A549 (cell line): ENCODE results near the gene WNT5B. TPM values are rescaled to one million over a fixed set of nuclear protein-coding genes. Genes with fewer than 3 reads are reported as not detected.

ENCODE experiments used
- ATAC-seq, 2 experiments: fragments of 200-7000 bp in 1 of 2; fragments of >200 bp in 1 of 2; cut with Nextera tagmentation in 1 of 2; cut with Tn5 transposase in 1 of 2; 3 replicates each; pipeline versions ENCODE4 v1.8.0 to v1.9.1; 2018 to 2020; ENCODE audit warnings: mild to moderate bottlenecking in 1 of 2, moderate library complexity in 1 of 2
- CTCF ChIA-PET: fragments of 300-600 bp; sonication (Branson Sonifier 250); formaldehyde crosslinking; extraction: SDS; loops from one replicate; lab custom pipeline; 2021; ENCODE audit warnings: antibody characterized with exemption, inconsistent platforms; lab: Yijun Ruan, JAX
- POLR2A ChIA-PET: fragments of 350-600 bp; formaldehyde crosslinking; extraction: SDS; loops from one replicate; lab custom pipeline; 2021; ENCODE audit warnings: antibody characterized with exemption, inconsistent platforms; lab: Yijun Ruan, JAX
- DNase-seq, 2 experiments: peaks; one replicate each; pipeline versions ENCODE4 v3.0.0 to v3.0.0-alpha.2; 2011 to 2016; ENCODE audit warnings: low read depth in 1 of 2, low spot score in 1 of 2
- FAIRE-seq: peaks from 2 replicates; lab custom pipeline; 2011; peaks lifted over from hg19 to GRCh38; lab: Jason Lieb, UNC
- H3K27ac ChIP-seq, 2 experiments: fragments of >200 bp; sonication (Bioruptor Twin); formaldehyde crosslinking; 3 replicates each; pipeline ENCODE4 v1.5.1; 2016 to 2017
- H3K4me1 ChIP-seq: fragments of >200 bp; sonication (Bioruptor Twin); formaldehyde crosslinking; 3 replicates; pipeline ENCODE4 v1.6.1; 2016
- H3K4me2 ChIP-seq: fragments of >200 bp; sonication (Bioruptor Twin); formaldehyde crosslinking; 3 replicates; pipeline ENCODE4 v1.6.1; 2016
- H3K4me3 ChIP-seq: fragments of >200 bp; sonication (Bioruptor Twin); formaldehyde crosslinking; 3 replicates; pipeline ENCODE4 v1.5.1; 2016
- H3K9me3 ChIP-seq: fragments of >200 bp; sonication (Bioruptor Twin); formaldehyde crosslinking; 3 replicates; pipeline ENCODE4 v1.6.1; 2016
- CBX2 ChIP-seq: fragments of 200-600 bp; sonication (generic); IDR thresholded peaks from 2 replicates; pipeline ENCODE4 v1.6.1; 2016; ENCODE audit warnings: low read depth, mild to moderate bottlenecking, borderline replicate concordance
- CBX8 ChIP-seq: fragments of 200-600 bp; sonication (generic); IDR thresholded peaks from 2 replicates; pipeline ENCODE4 v1.6.1; 2016
- CTCF ChIP-seq: fragments of >200 bp; sonication (Bioruptor Twin); formaldehyde crosslinking; IDR thresholded peaks from 3 replicates; pipeline ENCODE4 v1.5.1; 2016
- E2F6 ChIP-seq: IDR thresholded peaks from 2 replicates; pipeline ENCODE4 v1.6.1; 2012; ENCODE audit warnings: low read depth, borderline replicate concordance
- EHMT2 ChIP-seq: fragments of 200-600 bp; sonication (generic); IDR thresholded peaks from 2 replicates; pipeline ENCODE4 v1.6.1; 2016; ENCODE audit warnings: antibody characterized with exemption, low read depth, mild to moderate bottlenecking, moderate library complexity
- FOSL2 ChIP-seq, 2 experiments: fragments of 450-650 bp in 1 of 2; fragments of >200 bp in 1 of 2; sonication (Bioruptor Twin) in 1 of 2; formaldehyde crosslinking; IDR thresholded peaks; 2 replicates each; pipeline versions ENCODE4 v1.5.0 to v1.6.1; 2016 to 2020; ENCODE audit warnings: mild to moderate bottlenecking in 1 of 2, moderate library complexity in 1 of 2
- FOXS1 ChIP-seq: fragments of 250-450 bp; sonication (Bioruptor Pico); IDR thresholded peaks from 2 replicates; pipeline ENCODE4 v1.5.0; 2020; ENCODE audit warnings: mild to moderate bottlenecking, moderate library complexity
- HMGXB4 ChIP-seq: fragments of 250-450 bp; sonication (Bioruptor Pico); IDR thresholded peaks from 2 replicates; pipeline ENCODE4 v1.5.0; 2021; ENCODE audit warnings: mild to moderate bottlenecking, moderate library complexity, borderline replicate concordance
- HOXB13 ChIP-seq: fragments of 250-450 bp; sonication (Bioruptor Pico); IDR thresholded peaks from 2 replicates; pipeline ENCODE4 v1.5.0; 2020; ENCODE audit warnings: low read depth, mild to moderate bottlenecking, moderate library complexity
- HOXB5 ChIP-seq: fragments of 250-450 bp; sonication (Bioruptor Pico); IDR thresholded peaks from 2 replicates; pipeline ENCODE4 v1.5.0; 2020; ENCODE audit warnings: mild to moderate bottlenecking, moderate library complexity
- JUN ChIP-seq, 2 experiments: fragments of >200 bp; sonication (Bioruptor Twin); formaldehyde crosslinking; IDR thresholded peaks; 2 replicates in 1 of 2; 3 replicates in 1 of 2; pipeline ENCODE4 v1.6.1; 2016 to 2017
- NPAS2 ChIP-seq: fragments of 250-450 bp; sonication (Bioruptor Pico); IDR thresholded peaks from 2 replicates; pipeline ENCODE4 v1.8.0; 2022; ENCODE audit warnings: mild to moderate bottlenecking, moderate library complexity, borderline replicate concordance
- RAD21 ChIP-seq, 2 experiments: fragments of >200 bp in 1 of 2; sonication (Bioruptor Twin) in 1 of 2; formaldehyde crosslinking in 1 of 2; IDR thresholded peaks in 1 of 2; conservative IDR thresholded peaks in 1 of 2; 2 replicates in 1 of 2; 3 replicates in 1 of 2; pipeline ENCODE4 v1.6.1; 2012 to 2018; ENCODE audit warnings: inconsistent platforms in 1 of 2
- RCOR1 ChIP-seq: fragments of 150-350 bp; IDR thresholded peaks from 2 replicates; pipeline ENCODE4 v1.6.1; 2014; ENCODE audit warnings: antibody characterized with exemption, low read length, low read depth
- REST ChIP-seq: fragments of 200-600 bp; sonication (generic); IDR thresholded peaks from 2 replicates; pipeline ENCODE4 v1.6.1; 2016; ENCODE audit warnings: antibody characterized with exemption, mild to moderate bottlenecking, moderate library complexity
- RFX5 ChIP-seq: fragments of 450-650 bp; IDR thresholded peaks from 2 replicates; pipeline ENCODE4 v1.7.1; 2014; ENCODE audit warnings: antibody characterized with exemption, mild to moderate bottlenecking, moderate library complexity
- SREBF2 ChIP-seq: fragments of 450-650 bp; IDR thresholded peaks from 2 replicates; pipeline ENCODE4 v1.6.1; 2014; ENCODE audit warnings: mild to moderate bottlenecking, moderate library complexity
- TFCP2L1 ChIP-seq: fragments of 250-450 bp; sonication (Bioruptor Pico); IDR thresholded peaks from 2 replicates; pipeline ENCODE4 v1.5.0; 2021; ENCODE audit warnings: mild to moderate bottlenecking
- USF2 ChIP-seq: fragments of 450-650 bp; IDR thresholded peaks from 2 replicates; pipeline ENCODE4 v1.6.1; 2014; ENCODE audit warnings: antibody characterized with exemption
- ZNF302 ChIP-seq: fragments of 250-450 bp; sonication (Bioruptor Pico); IDR thresholded peaks from 2 replicates; pipeline ENCODE4 v1.9.0; 2021; ENCODE audit warnings: inconsistent platforms, mild to moderate bottlenecking, moderate library complexity
- WGBS: methylation state at CpG from one replicate; pipeline ENCODE4 v1.1.6; 2017; ENCODE audit errors: missing lambda C conversion rate; 5-methylcytosine and 5-hydroxymethylcytosine counted together
- polyA plus RNA-seq, 4 experiments: library from polyadenylated mRNA; depleted of rRNA in 3 of 4; stranded (reverse); fragments of >200 nt; fragmentation: RNase III in 1 of 4; extraction: RNeasy Plus Mini Kit Qiagen cat#74134 plus additional on column Dnase treatment in 1 of 4; gene quantifications; 2 replicates in 3 of 4; 3 replicates in 1 of 4; pipeline ENCODE4 v1.2.3, GENCODE V29; 2011 to 2017

WNT5B gene
- polyA plus RNA-seq, 2 of the 4 experiments (the other 2 are of a cell fraction): 1.3 to 1.6 TPM

- DNase-seq: no peak
- H3K4me3 ChIP-seq: no peak overlapping the region
- 0 out of 3 replicates have a peak, but pooled peaks cover 5% of the 10 kb centered on the region for H3K4me1 ChIP-seq
- peak in 1 of 2 experiments; percentile 65; a peak in 3 of 6 replicates for ATAC-seq
- no peak overlapping the region for H3K4me2 ChIP-seq
- FAIRE-seq: no peak
- WGBS: 76% methylated on average over 4 of the region's 4 CpGs
- CTCF ChIA-PET: interaction anchor here (0.9 to 3.2 kb wide), 4 partner anchors 8 to 21 kb away, joined by 3 to 22 read pairs (median 4); partner anchors contain the start of gene WNT5B
- TF ChIP-seq ZNF302 (no peak), REST (no peak), E2F6 (no peak), HMGXB4 (CRISPR knock-in tag) (no peak), SREBF2 (no peak), HOXB13 (CRISPR knock-in tag) (no peak), HOXB5 (CRISPR knock-in tag) (no peak), USF2 (no peak), RAD21 (conservative IDR thresholded peaks at IDR 0.05 in 1 of 2, IDR thresholded peaks at IDR 0.05 in 1 of 2) (no peak)
- POLR2A ChIA-PET: no interaction called here
- no peak overlapping the region for H3K27ac ChIP-seq
- no peaks in the 10 kb centered on the region for H3K9me3 ChIP-seq
Measured at GRCh38 chr12:1613860-1614259, 15.2 kb upstream of the WNT5B start.

- Histone ChIP-seq H3K4me1 (0 out of 3 replicates have a peak, but pooled peaks cover 6% of the 10 kb centered on the region), H3K4me3 (no peak overlapping the region), H3K4me2 (no peak overlapping the region), H3K27ac (no peak overlapping the region), H3K9me3 (no peaks in the 10 kb centered on the region)
- FAIRE-seq (no peak), ATAC-seq (no peak), DNase-seq (no peak)
- CTCF ChIA-PET: interaction anchor here (0.9 to 3.2 kb wide), 4 partner anchors 9 to 496 kb away, joined by 3 to 22 read pairs (median 5); partner anchors contain the start of gene WNT5B
- WGBS: 89% methylated on average over 6 of the region's 6 CpGs
- POLR2A ChIA-PET: no interaction called here
- TF ChIP-seq HMGXB4 (CRISPR knock-in tag) (no peak), TFCP2L1 (CRISPR knock-in tag) (no peak), CBX2 (no peak), NPAS2 (CRISPR knock-in tag) (no peak), RCOR1 (no peak), FOSL2 (IDR thresholded peaks at IDR 0.05) (no peak), FOSL2 (CRISPR knock-in tag; IDR thresholded peaks at IDR 0.05) (no peak), CTCF (no peak), JUN (IDR thresholded peaks at IDR 0.05) (no peak), FOXS1 (CRISPR knock-in tag) (no peak), REST (no peak), EHMT2 (no peak), RFX5 (no peak), CBX8 (no peak)
Measured at GRCh38 chr12:1614360-1614759, 14.7 kb upstream of the WNT5B start.
